NCI-H128 (cell line): ENCODE data around the gene PLCD3.

Source experiments
- DNase-seq: peaks from one replicate; lab custom pipeline; 2025; ENCODE audit not compliant: unreplicated experiment; lab: John Stamatoyannopoulos, UW

The PLCD3 gene

DNA sequence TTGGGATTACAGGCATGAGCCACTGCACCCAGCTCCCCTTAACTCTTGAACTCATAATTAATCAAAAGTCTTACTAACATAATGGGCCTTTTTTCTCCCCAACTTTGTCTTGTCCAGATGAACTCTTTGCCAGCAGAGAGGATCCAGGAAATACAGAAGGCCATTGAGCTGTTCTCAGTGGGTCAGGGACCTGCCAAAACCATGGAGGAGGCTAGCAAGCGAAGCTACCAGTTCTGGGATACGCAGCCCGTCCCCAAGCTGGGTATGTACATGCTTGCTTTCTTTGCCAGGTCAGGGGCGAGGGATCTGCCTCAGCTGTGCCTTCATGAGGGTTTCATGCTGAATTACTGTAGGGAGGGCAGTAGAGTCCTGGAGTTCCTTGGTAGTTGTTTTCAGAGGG is 45.9 kb downstream of the PLCD3 start:
- DNase-seq = no peak

DNA sequence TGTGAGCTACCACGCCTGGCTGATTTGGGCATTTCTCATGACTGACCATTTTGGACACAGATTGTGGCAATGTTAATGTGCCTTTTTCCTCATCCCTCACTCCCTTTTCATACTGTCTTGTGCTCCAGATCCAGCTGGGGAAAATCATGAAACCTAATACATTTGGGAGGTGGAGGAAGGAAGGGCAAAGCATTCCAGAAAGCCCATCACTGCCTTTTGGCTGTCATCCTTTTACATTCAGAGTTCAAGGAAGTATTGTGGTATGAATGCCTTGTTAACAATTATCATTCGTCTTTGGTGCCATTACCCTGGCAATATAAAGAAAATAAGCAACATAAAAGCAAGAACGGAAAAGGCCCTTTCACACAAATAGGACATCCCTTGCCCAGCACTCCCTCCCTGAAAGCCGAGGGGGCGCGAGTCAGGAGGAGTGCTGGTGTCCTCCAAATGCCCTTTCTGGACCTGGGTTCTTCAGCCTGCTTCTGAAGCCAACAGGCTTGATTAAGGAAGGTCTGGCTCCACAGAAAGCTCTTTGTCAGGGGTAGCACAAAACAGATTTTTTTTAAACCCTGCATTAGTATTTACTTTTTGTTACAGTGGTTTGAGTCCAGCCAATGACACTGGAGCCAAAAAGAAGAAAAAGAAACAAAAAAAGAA is 51.1 kb downstream of the PLCD3 start:
- DNase-seq = no peak

DNA sequence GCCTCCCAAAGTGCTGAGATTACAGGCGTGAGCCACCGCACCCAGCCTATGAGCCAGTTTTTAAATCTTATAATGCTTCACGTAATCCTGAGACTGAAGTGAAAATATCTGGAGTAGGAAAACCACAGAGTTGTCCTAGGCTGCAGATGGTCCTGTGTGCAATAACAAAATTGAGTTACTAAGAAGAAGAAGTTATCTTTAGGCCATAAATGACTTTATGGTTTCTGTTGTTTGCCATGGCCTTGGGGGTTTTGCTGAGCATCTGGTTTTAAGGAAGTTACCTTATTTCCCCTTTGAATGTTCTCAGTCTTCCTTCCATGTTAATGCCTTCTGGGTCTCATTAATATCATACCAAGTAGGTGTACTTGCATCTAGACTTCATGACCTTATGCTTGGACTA is 54.7 kb downstream of the PLCD3 start:
- DNase-seq = no peak

DNA sequence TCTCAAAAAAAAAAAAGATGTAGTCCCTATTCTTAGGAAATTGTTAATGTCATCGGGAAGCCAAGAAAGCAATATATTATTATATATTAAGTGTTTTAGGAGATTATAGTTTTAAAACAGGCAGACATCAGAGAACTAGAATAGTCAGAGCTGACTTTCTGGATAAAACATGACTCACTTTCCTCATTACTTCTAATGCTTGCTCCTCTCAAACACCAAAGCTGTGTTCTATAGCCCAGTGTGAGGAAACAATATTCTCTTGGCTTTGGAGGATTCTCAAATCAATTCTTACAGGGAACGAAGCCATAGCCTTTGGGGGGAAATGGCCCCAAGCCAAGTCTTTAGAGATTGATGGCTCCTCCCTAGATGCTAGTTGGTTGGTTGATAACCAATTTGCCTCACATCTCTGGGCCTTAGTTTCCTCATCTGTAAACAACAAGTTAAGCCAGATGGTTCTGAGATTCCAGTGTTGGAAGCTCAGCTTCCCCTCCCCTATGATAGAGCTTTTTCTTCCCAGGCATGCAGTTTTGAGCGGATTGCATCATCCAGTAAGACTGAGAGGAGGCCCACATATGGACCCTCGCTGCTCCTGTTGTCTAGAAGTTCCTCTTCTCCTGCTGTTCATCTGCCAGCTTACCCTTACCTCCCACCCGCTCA is 58.8 kb downstream of the PLCD3 start:
- no peak for DNase-seq

DNA sequence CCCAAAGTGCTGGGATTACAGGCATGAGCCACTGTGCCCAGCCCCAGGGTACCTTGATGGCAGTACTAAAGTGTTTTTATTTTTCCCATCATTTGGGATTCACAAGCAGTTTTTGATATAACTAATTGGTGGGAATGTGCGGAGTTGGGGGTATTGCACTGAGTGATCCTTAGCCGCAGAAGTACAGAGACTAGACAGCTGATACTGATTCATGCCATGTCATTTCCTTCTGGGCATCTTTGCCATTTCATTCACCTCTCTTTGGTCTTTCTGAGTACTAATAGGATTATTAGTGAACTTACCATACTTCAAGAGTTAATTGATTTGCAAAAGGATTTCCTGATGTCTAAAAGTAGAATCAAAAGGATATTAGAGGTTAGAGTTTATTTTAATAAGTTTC is 61.5 kb downstream of the PLCD3 start:
- no peak for DNase-seq

DNA sequence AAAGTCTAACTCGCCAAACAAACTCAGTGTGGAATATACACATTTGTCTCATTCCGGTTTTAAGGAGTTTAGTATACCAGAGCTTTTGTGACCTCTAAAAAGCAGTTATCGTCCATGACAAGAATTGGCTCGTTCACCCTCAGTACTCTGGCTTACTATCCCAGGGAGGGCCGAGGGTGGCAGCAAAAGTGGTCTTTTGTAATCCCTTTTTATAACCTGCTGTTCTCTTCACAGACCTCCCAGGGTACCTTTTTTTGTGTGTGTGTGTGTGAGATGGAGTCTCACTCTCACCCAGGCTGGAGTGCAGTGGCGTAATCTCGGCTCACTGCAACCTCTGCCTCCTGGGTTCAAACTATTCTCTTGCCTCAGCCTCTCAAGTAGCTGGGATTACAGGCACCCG is 62.3 kb downstream of the PLCD3 start:
- no peak for DNase-seq

DNA sequence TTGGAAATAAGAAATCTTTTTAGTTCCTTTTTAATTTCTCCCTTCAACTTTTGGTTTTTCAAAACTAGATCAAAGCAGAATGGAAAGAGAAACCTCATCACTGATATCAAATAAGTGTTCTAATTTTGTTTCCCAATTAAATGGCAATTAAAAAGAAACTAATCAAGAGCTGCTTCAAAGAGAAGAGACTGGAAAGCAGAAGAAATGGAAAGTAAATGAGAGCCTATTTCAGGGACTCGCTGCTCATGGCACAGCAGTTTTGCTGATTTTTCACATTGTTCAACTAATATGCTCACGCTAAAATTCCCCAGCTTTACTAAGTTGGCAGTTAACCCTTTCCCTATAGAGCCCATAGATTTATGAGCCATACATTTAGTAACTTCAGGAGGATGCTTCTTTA is 64.7 kb downstream of the PLCD3 start:
- no peak for DNase-seq

DNA sequence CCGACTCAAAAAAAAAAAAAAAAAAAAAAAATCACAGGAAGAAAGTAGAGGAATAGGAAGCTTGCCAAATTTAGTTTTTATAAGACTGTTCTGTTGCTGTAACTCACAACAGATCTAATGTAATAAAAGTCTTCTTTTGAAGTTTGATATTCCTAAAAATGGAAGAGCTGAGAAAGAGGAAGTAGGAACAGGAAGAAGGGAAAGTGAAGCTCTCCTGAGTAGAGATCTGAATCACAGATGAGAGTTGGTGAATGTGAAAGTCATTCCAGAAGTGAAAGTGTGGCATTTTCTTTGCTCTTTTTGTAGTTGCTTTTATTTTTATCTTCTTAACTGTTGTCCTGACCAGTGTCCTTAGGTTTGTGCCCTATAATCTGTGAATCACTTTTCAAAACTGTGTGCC is 69.1 kb downstream of the PLCD3 start:
- DNase-seq = no peak

DNA sequence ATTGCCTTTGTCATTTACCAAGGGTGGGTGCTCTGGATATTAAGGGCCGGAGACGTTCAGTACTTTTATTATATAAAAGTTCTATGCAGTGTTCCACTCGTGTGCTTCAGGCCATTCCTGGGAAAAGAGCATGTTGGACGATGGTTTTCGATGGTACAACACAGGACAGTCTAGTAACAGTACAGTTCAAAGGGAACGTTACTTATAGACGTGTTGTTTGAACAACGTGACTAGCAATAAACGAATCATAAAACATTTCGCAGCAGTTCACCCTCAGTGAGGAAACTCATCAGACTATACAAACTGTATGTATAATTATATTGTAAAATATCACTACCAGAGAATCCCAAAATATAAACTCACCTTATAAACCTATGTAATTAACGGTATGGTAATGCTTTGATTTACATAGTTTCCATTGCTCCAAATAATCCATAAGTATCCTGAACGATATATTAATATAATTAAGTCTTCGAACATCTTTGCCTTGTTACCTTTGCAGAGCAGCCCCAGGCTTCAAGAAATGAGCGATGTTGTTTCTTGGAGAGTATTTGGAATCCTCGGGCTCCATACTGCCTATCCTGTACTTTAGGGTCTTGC is 70.6 kb downstream of the PLCD3 start:
- no peak for DNase-seq

DNA sequence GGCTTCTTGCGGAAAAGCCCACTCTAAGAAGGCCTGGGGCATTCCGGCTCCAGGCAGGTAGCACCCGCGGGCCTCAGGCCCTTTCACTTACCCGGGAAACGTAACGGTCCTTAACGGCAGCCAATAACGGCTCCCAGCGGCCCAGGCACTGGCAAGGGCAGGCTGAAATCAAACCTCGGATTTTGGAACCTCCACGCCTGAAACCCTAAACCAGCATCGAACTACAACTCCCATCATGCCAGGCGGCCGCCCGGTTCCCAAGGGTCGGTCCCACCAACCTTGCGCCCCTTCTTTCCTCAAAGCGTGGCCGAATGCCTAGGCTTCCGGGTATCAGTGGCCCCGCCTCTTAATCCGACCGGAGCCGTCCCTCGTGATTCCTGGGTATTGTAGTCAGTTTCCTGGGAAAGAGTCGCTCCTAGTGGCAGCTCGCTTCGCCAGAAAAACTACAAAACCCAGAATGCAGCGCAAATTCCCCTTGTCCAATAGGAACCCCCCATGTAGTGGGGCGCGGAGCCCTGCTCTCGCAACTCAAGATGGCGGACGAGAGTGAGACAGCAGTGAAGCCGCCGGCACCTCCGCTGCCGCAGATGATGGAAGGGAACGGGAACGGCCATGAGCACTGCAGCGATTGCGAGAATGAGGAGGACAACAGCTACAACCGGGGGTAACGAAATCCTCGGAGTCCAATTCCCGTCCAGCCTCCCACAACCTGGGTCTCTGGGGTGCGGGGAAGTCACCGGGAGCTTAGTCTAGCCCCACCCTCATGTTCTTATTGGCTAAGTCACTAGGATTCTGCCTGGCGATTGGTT is 71.3 kb downstream of the PLCD3 start, which contains the start of gene NMT1:
Gene NMT1 (plus strand): TSS at position 521 of the 809 bp plus-strand sequence. CDS start 13 bp downstream, at position 534.
- peak; percentile 98 for DNase-seq

DNA sequence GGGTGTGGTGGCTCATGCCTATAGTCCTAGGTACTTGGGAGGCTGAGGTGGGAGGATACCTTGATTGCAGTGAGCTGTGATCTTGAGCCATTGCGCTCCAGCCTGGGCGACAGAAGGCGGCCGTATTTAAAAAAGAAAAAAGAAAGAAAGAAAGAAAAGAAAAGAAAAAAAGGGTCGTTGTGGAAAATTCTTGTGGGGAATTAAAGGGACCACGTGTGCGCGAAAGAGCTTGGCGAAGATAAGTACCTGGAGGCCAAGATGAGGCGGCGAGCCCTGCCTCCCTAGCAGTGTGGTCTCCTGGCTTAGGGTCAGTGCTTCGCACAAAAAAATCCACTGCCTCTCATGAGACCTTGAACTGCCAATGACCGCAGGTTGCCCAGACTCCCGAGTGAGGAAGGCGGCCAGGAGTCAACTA is 71.9 kb downstream of the PLCD3 start:
- no peak for DNase-seq
